ENCODE results near the gene NFKB1.

DNA sequence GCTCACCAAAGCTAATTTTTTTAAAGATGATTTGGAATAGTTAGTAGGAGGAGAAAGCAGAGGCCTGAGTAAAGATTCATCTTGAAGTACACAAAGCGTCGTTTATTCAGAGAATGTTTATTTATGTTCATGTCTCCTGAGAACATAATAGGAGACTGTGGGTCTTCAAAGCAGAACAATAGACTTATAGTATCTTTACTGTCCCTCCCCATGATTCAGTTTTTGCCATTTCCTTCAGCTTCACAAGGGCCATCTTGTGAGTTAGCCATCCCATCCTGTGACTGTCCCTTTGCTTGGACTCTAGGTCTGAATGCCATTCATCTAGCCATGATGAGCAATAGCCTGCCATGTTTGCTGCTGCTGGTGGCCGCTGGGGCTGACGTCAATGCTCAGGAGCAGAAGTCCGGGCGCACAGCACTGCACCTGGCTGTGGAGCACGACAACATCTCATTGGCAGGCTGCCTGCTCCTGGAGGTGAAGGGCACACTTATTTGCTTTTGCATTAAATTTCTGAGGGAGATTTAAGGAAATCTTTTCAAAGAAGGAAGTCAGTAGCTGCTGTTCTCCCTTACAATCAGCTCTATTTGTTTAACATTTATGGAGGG lies 105.8 kb downstream of the NFKB1 start:
- TF ChIP-seq, protein P1, sequence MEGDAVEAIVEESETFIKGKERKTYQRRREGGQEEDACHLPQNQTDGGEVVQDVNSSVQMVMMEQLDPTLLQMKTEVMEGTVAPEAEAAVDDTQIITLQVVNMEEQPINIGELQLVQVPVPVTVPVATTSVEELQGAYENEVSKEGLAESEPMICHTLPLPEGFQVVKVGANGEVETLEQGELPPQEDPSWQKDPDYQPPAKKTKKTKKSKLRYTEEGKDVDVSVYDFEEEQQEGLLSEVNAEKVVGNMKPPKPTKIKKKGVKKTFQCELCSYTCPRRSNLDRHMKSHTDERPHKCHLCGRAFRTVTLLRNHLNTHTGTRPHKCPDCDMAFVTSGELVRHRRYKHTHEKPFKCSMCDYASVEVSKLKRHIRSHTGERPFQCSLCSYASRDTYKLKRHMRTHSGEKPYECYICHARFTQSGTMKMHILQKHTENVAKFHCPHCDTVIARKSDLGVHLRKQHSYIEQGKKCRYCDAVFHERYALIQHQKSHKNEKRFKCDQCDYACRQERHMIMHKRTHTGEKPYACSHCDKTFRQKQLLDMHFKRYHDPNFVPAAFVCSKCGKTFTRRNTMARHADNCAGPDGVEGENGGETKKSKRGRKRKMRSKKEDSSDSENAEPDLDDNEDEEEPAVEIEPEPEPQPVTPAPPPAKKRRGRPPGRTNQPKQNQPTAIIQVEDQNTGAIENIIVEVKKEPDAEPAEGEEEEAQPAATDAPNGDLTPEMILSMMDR (IDR thresholded peaks at IDR 0.05), result no peak
- no peak for TF ChIP-seq POLR2A (IDR thresholded peaks at IDR 0.05)
- TF ChIP-seq POLR2AphosphoS5 (IDR thresholded peaks at IDR 0.05; ENCODE audit: insufficient read depth in 1 of 2, low read depth in 1 of 2), result no peak
